ENCODE measurements around the gene FMOD.

The FMOD gene

DNA sequence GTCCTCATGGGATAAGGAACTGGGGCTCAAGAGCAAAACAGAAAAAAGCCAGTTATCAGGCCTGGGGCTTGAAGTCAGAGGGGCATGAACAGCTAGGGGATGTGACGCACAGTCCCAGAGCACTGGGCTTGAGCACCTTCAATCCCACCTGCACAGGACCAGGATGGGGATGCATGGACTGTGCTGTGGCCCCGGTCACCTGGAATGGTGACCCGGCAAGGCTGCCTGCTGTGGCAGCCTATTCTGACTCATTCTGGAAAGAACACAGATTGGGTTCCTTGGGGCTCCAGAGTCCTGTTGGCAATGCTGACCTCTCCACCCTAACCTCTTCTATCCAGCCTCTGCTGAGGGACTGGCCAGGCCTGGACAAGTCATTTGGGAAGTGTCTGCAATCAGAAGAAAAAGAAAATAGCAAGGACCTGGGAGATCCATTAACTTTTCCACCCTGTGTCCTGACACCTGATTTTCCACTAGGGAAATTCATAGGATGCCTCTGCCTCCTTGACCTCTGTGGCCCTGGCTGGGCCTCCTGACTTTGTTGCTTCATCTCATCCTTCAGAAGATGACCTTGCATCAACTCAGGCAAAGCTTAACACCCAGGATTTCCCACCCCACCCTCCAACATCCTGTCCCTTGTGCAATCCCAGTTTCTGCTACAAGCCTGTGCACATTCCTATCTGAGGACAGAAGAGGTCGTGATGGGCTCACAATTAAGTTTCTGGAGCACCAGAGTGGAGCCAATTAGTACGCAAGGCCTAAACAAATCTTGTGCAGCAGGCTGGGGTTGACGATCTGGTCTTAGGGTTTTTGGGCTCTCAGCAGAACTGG is 17.9 kb upstream of the FMOD start:
- DNase-seq (ENCODE audit: low read depth, low spot score) = no peak
- H3K9me3 ChIP-seq (ENCODE audit: insufficient read depth, low read length) = no peaks in the 10 kb centered on the region
- H3K4me1 ChIP-seq (ENCODE audit: insufficient read depth, insufficient read length) = peaks cover 10% of the 10 kb centered on the region
- no peak for TF ChIP-seq YY1 (IDR thresholded peaks at IDR 0.05; ENCODE audit: insufficient read depth, insufficient read length)
- TF ChIP-seq ZNF274 (IDR thresholded peaks at IDR 0.05; ENCODE audit: low read depth, low read length) = no peak
- TF ChIP-seq SUZ12 (IDR thresholded peaks at IDR 0.05; ENCODE audit: extremely low read depth, insufficient read depth, insufficient read length) = no peak
- H3K4me3 ChIP-seq (ENCODE audit: insufficient read length, low read depth) = no peak overlapping the region
- H3K36me3 ChIP-seq (ENCODE audit: insufficient read depth, insufficient read length, low read length) = no peaks in the 10 kb centered on the region
- no peak overlapping the region for H3K9ac ChIP-seq (ENCODE audit: insufficient read length, low read depth)
- H3K27me3 ChIP-seq (ENCODE audit: insufficient read depth, insufficient read length) = peaks cover 5% of the 10 kb centered on the region

DNA sequence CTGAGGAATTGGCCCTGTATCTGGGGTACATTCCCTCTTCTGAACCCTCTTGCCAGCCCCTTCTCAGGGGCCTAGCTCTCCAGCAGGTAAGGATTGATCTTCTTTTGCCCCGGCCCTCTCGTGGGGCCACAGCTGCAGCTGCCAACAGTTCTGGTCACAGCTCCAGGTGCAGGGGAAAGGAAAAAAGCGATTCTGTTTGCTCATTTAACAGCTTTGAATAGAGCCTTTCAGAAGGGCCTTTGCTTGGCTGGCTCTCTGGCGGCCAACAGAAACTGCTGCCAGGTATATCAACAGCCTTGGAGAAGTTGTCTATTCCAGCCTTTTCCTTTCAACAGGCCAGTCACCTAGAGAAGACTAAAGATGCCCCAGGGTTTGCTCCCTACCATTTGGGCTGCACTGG is 16.1 kb upstream of the FMOD start:
- no peak overlapping the region for H3K9ac ChIP-seq (ENCODE audit: insufficient read length, low read depth)

GRCh38 chr1:203366476-203366875 is 15.6 kb upstream of the FMOD start:
- no peak for DNase-seq (ENCODE audit: low read depth, low spot score)
- Histone ChIP-seq H3K9ac (ENCODE audit: insufficient read length, low read depth) (no peak overlapping the region), H3K27me3 (ENCODE audit: insufficient read depth, insufficient read length) (peaks cover 5% of the 10 kb centered on the region), H3K9me3 (ENCODE audit: insufficient read depth, low read length) (no peaks in the 10 kb centered on the region), H3K36me3 (ENCODE audit: insufficient read depth, insufficient read length, low read length) (no peaks in the 10 kb centered on the region), H3K4me3 (ENCODE audit: insufficient read length, low read depth) (no peak overlapping the region), H3K4me1 (ENCODE audit: insufficient read depth, insufficient read length) (peaks cover 17% of the 10 kb centered on the region)
- TF ChIP-seq SUZ12 (IDR thresholded peaks at IDR 0.05; ENCODE audit: extremely low read depth, insufficient read depth, insufficient read length) (no peak), YY1 (IDR thresholded peaks at IDR 0.05; ENCODE audit: insufficient read depth, insufficient read length) (no peak), ZNF274 (IDR thresholded peaks at IDR 0.05; ENCODE audit: low read depth, low read length) (no peak)

More for the DNA sequence above, 16.1 kb upstream of the FMOD start:
- Histone ChIP-seq H3K4me1 (ENCODE audit: insufficient read depth, insufficient read length) (peaks cover 12% of the 10 kb centered on the region), H3K9me3 (ENCODE audit: insufficient read depth, low read length) (no peaks in the 10 kb centered on the region), H3K4me3 (ENCODE audit: insufficient read length, low read depth) (no peak overlapping the region), H3K27me3 (ENCODE audit: insufficient read depth, insufficient read length) (peaks cover 5% of the 10 kb centered on the region), H3K36me3 (ENCODE audit: insufficient read depth, insufficient read length, low read length) (no peaks in the 10 kb centered on the region)
- no peak for TF ChIP-seq YY1 (IDR thresholded peaks at IDR 0.05; ENCODE audit: insufficient read depth, insufficient read length)
- TF ChIP-seq ZNF274 (IDR thresholded peaks at IDR 0.05; ENCODE audit: low read depth, low read length) = no peak
- TF ChIP-seq SUZ12 (IDR thresholded peaks at IDR 0.05; ENCODE audit: extremely low read depth, insufficient read depth, insufficient read length) = no peak
- DNase-seq (ENCODE audit: low read depth, low spot score) = no peak

DNA sequence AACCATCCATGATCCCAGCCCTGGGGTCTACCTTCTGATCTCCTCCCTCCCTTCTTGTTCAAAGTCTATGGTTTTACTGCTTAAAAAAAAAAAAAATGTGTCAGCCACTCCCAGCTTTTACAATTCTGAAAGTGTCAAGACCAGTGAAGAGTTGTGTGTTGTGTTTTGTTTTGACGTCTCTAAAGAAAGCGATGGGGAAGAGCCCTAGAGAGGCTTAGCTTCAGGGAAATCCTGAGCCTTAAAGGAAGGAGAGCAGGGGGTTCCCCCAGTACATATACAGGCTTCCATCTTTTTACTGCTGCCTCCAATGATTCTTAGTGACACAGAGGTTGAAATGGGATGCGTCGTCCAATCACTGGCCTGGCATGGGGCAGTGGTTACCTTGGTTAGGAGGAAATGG is 13.9 kb upstream of the FMOD start:
- Histone ChIP-seq H3K4me3 (ENCODE audit: insufficient read length, low read depth) (no peak overlapping the region), H3K27me3 (ENCODE audit: insufficient read depth, insufficient read length) (peaks cover 4% of the 10 kb centered on the region), H3K4me1 (ENCODE audit: insufficient read depth, insufficient read length) (peaks cover 19% of the 10 kb centered on the region), H3K9me3 (ENCODE audit: insufficient read depth, low read length) (no peaks in the 10 kb centered on the region), H3K9ac (ENCODE audit: insufficient read length, low read depth) (no peak overlapping the region), H3K36me3 (ENCODE audit: insufficient read depth, insufficient read length, low read length) (no peaks in the 10 kb centered on the region)
- no peak for DNase-seq (ENCODE audit: low read depth, low spot score)
- TF ChIP-seq ZNF274 (IDR thresholded peaks at IDR 0.05; ENCODE audit: low read depth, low read length) (no peak), SUZ12 (IDR thresholded peaks at IDR 0.05; ENCODE audit: extremely low read depth, insufficient read depth, insufficient read length) (no peak), YY1 (IDR thresholded peaks at IDR 0.05; ENCODE audit: insufficient read depth, insufficient read length) (no peak)

GRCh38 chr1:203364094-203364801 is 13.3 kb upstream of the FMOD start:
- peaks cover 19% of the 10 kb centered on the region for H3K4me1 ChIP-seq (ENCODE audit: insufficient read depth, insufficient read length)
- DNase-seq (ENCODE audit: low read depth, low spot score) = no peak
- TF ChIP-seq YY1 (IDR thresholded peaks at IDR 0.05; ENCODE audit: insufficient read depth, insufficient read length) (no peak), SUZ12 (IDR thresholded peaks at IDR 0.05; ENCODE audit: extremely low read depth, insufficient read depth, insufficient read length) (no peak)
- no peaks in the 10 kb centered on the region for H3K36me3 ChIP-seq (ENCODE audit: insufficient read depth, insufficient read length, low read length)
- H3K9me3 ChIP-seq (ENCODE audit: insufficient read depth, low read length) = no peaks in the 10 kb centered on the region
- peaks cover 4% of the 10 kb centered on the region for H3K27me3 ChIP-seq (ENCODE audit: insufficient read depth, insufficient read length)
- H3K9ac ChIP-seq (ENCODE audit: insufficient read length, low read depth) = peak overlapping the region; percentile 27
- no peak overlapping the region for H3K4me3 ChIP-seq (ENCODE audit: insufficient read length, low read depth)

DNA sequence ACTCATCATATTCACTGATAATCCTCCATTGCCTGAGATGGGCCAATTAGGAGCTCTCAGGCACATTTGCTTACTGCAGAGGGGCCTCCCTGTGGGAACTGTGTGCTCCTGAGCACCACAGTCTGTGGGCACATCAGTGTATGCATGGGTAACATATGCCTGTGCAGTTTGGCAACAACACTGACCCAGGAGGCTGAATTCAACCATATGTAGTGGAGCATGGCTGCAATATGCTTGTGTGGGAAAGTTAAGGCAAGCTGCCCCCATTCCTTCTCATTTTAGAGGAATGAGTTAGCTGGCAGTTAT is 11.8 kb upstream of the FMOD start:
- no peaks in the 10 kb centered on the region for H3K36me3 ChIP-seq (ENCODE audit: insufficient read depth, insufficient read length, low read length)
- H3K4me1 ChIP-seq (ENCODE audit: insufficient read depth, insufficient read length) = peaks cover 17% of the 10 kb centered on the region
- H3K27me3 ChIP-seq (ENCODE audit: insufficient read depth, insufficient read length) = peaks cover 4% of the 10 kb centered on the region
- H3K9ac ChIP-seq (ENCODE audit: insufficient read length, low read depth) = no peak overlapping the region
- TF ChIP-seq YY1 (IDR thresholded peaks at IDR 0.05; ENCODE audit: insufficient read depth, insufficient read length) (no peak), ZNF274 (IDR thresholded peaks at IDR 0.05; ENCODE audit: low read depth, low read length) (no peak), SUZ12 (IDR thresholded peaks at IDR 0.05; ENCODE audit: extremely low read depth, insufficient read depth, insufficient read length) (no peak)
- no peaks in the 10 kb centered on the region for H3K9me3 ChIP-seq (ENCODE audit: insufficient read depth, low read length)
- no peak for DNase-seq (ENCODE audit: low read depth, low spot score)
- H3K4me3 ChIP-seq (ENCODE audit: insufficient read length, low read depth) = no peak overlapping the region

DNA sequence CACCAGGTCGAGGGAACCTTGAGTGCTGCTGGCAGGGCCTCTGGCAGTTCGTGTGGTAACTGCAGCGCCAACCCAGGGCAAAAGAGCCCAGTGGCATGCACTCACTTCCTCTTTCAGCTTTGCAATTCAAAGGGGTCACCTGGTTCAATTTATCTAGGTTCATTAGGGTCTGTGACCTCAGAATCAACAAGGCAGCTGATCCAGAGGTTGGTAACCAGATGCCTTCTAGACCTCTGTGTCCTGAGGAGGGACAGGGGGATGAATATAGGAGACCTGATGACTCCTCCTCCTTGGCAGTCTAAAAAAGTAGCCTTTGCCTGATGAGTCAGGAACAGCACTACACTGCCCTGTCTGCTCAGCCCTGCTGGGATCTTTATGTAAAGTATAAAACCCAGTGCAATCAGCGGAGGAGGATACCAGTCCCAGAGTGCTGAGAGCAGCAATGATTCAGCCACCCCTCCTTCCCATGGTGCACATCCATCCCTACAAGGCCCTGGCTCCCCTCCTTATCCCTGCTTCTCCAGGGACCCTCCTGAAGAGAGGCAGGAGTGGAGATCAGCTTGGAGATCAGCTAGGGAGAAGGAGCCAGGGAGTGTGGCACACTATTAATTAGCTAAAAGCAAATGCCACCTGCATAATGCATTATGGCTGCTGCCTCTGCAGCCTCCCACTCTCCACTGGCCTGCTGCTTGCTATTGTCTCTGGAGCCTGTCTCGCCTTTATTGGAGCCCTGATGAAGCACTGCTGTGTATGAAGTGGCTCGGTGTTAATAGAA is 11.2 kb upstream of the FMOD start:
- TF ChIP-seq SUZ12 (IDR thresholded peaks at IDR 0.05; ENCODE audit: extremely low read depth, insufficient read depth, insufficient read length) (no peak), YY1 (IDR thresholded peaks at IDR 0.05; ENCODE audit: insufficient read depth, insufficient read length) (no peak), ZNF274 (IDR thresholded peaks at IDR 0.05; ENCODE audit: low read depth, low read length) (no peak)
- peaks cover 17% of the 10 kb centered on the region for H3K4me1 ChIP-seq (ENCODE audit: insufficient read depth, insufficient read length)
- no peak overlapping the region for H3K4me3 ChIP-seq (ENCODE audit: insufficient read length, low read depth)
- H3K36me3 ChIP-seq (ENCODE audit: insufficient read depth, insufficient read length, low read length) = no peaks in the 10 kb centered on the region
- H3K27me3 ChIP-seq (ENCODE audit: insufficient read depth, insufficient read length) = peaks cover 4% of the 10 kb centered on the region
- no peak for DNase-seq (ENCODE audit: low read depth, low spot score)
- H3K9ac ChIP-seq (ENCODE audit: insufficient read length, low read depth) = no peak overlapping the region
- H3K9me3 ChIP-seq (ENCODE audit: insufficient read depth, low read length) = 0 out of 2 replicates have a peak, but pooled peaks cover 4% of the 10 kb centered on the region
